Keratinocyte (primary cell): ENCODE measurements around the gene TBC1D5. TPM values are rescaled to one million over a fixed set of nuclear protein-coding genes. Genes with fewer than 3 reads are reported as not detected.
A peak's percentile ranks its signal among the peaks of the same experiment; 100 is the strongest.

Source experiments
- DNase-seq: peaks from one replicate; pipeline ENCODE4 v3.0.0-alpha.2; 2011; ENCODE audit warnings: low read depth, missing footprints, low spot score
- FAIRE-seq: peaks from 2 replicates; lab custom pipeline; 2011; peaks lifted over from hg19 to GRCh38; lab: Jason Lieb, UNC
- H2AFZ ChIP-seq: 2 replicates; pipeline ENCODE4 v1.6.0; 2012; ENCODE audit warnings: low read length, control low read depth, inconsistent platforms; ENCODE audit not compliant: control insufficient read depth
- H3K27ac ChIP-seq: 2 replicates; pipeline ENCODE4 v1.5.1; 2011; ENCODE audit warnings: low read length; ENCODE audit not compliant: control insufficient read depth, insufficient read depth
- H3K27me3 ChIP-seq: 3 replicates; pipeline ENCODE4 v1.6.0; 2011; ENCODE audit warnings: low read length; ENCODE audit not compliant: control insufficient read depth, insufficient read depth; ENCODE audit errors: extremely low read depth
- H3K36me3 ChIP-seq, 2 experiments: 2 replicates in 1 of 2; 3 replicates in 1 of 2; pipeline ENCODE4 v1.5.1; 2011; ENCODE audit warnings: low read length in 2 of 2, mild to moderate bottlenecking in 1 of 2; ENCODE audit not compliant: control insufficient read depth in 2 of 2, insufficient read depth in 2 of 2; ENCODE audit errors: extremely low read depth in 1 of 2
- H3K4me1 ChIP-seq: 3 replicates; pipeline ENCODE4 v1.5.1; 2011; ENCODE audit warnings: low read length; ENCODE audit not compliant: control insufficient read depth, insufficient read depth; ENCODE audit errors: extremely low read depth
- H3K4me2 ChIP-seq: 3 replicates; pipeline ENCODE4 v1.6.0; 2011; ENCODE audit warnings: low read depth, low read length; ENCODE audit not compliant: control insufficient read depth, insufficient read depth; ENCODE audit errors: extremely low read depth
- H3K4me3 ChIP-seq, 3 experiments: fragments of 200-600 bp in 1 of 3; sonication (generic) in 1 of 3; 2 replicates in 2 of 3; 3 replicates in 1 of 3; pipeline ENCODE4 v1.5.1; 2011 to 2016; ENCODE audit warnings: low read length in 3 of 3, mild to moderate bottlenecking in 3 of 3, control low read depth in 2 of 3, inconsistent platforms in 1 of 3, low read depth in 1 of 3, mixed read lengths in 1 of 3, mixed run types in 1 of 3, moderate library complexity in 1 of 3; ENCODE audit not compliant: control insufficient read depth in 2 of 3, insufficient read depth in 2 of 3; ENCODE audit errors: extremely low read depth in 1 of 3
- H3K79me2 ChIP-seq: 2 replicates; pipeline ENCODE4 v1.6.0; 2012; ENCODE audit warnings: low read length; ENCODE audit not compliant: control insufficient read depth, insufficient read depth
- H3K9ac ChIP-seq: 3 replicates; pipeline ENCODE4 v1.6.0; 2011; ENCODE audit warnings: low read length; ENCODE audit not compliant: control insufficient read depth, insufficient read depth; ENCODE audit errors: extremely low read depth
- H3K9me1 ChIP-seq: 3 replicates; pipeline ENCODE4 v1.6.0; 2011; ENCODE audit warnings: low read length; ENCODE audit not compliant: control insufficient read depth, insufficient read depth; ENCODE audit errors: extremely low read depth
- H3K9me3 ChIP-seq: 2 replicates; pipeline ENCODE4 v1.5.1; 2012; ENCODE audit warnings: low read depth, low read length; ENCODE audit not compliant: control insufficient read depth
- H4K20me1 ChIP-seq: 3 replicates; pipeline ENCODE4 v1.6.0; 2011; ENCODE audit warnings: low read length; ENCODE audit not compliant: control insufficient read depth, insufficient read depth; ENCODE audit errors: extremely low read depth
- EZH2 ChIP-seq: IDR thresholded peaks from one replicate; pipeline ENCODE4 v1.6.1; 2012; ENCODE audit warnings: inconsistent platforms, mild to moderate bottlenecking, low read length, moderate library complexity
- dilution Hi-C: fragments of 300-500 bp; cut with MboI; formaldehyde crosslinking; loops from one replicate; pipeline ENCODE4 v1.7.0; 2020; ENCODE audit warnings: low sequenced_read_pairs; ENCODE audit not compliant: extremely low pct_ligation_motif_present
- polyA plus RNA-seq, 5 experiments: library from polyadenylated mRNA; depleted of rRNA in 3 of 5; stranded (reverse) in 3 of 5; stranded (forward) in 1 of 5; unstranded in 1 of 5; fragments of >200 nt; gene quantifications; 1 replicate in 1 of 5; 2 replicates in 3 of 5; 3 replicates in 1 of 5; pipeline versions ENCODE4 v1.2.1 to v1.2.3, GENCODE V29; 2011 to 2012; ENCODE audit warnings: missing spikeins in 2 of 5, low read depth in 1 of 5, low replicate concordance in 1 of 5
- TF ChIP-seq, protein P1 (sequence below), 3 experiments: IDR thresholded peaks in 1 of 3; conservative IDR thresholded peaks in 1 of 3; optimal IDR thresholded peaks in 1 of 3; 2 replicates in 2 of 3; 3 replicates in 1 of 3; pipeline versions ENCODE3 to v1.5.1; 2011; ENCODE audit warnings: low read length in 3 of 3, mild to moderate bottlenecking in 3 of 3, moderate library complexity in 2 of 3, control low read depth in 1 of 3, inconsistent platforms in 1 of 3; ENCODE audit not compliant: insufficient read depth in 2 of 3; ENCODE audit errors: extremely low read depth in 1 of 3

Gene TBC1D5
- polyA plus RNA-seq, 1 donor (not counting 4 experiments of a cell fraction or from before 2014, with no cell fraction given) = 25.8 TPM

DNA sequence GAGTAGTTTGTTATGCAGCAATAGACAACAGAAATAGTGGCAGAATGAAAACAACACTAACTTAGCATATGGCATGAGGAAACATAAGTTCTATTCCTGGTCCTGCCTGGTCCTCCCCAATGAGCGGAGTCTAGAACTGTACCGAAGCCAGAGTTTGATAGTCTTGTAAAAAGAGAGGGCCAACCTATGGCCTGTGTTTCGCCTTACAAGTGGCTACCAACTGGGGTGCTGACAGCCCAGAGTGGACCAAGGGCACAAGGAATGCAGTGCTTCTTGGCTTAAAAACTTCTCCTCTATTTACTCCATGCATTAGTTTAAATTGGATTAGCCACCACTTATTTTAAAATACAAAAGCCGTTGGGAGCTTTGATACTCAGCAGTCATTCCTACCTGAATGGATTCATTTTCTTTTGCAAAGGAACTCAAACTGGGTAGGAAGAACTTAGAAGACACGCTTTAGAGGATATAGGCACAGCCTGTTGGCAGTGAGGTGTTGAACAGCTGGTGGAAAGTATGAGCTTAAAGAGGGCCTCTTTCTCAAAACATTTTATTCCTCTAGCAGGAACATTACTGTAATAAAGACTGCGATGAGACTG, 554.7 kb downstream of the TBC1D5 start:
- Histone ChIP-seq H3K27me3 (no peaks in the 10 kb centered on the region), H3K27ac (no peak overlapping the region), H3K9ac (no peak overlapping the region), H3K79me2 (no peaks in the 10 kb centered on the region), H3K9me3 (no peaks in the 10 kb centered on the region), H3K4me1 (peaks cover 5% of the 10 kb centered on the region), H3K4me2 (no peak overlapping the region), H3K36me3 (no peaks in the 10 kb centered on the region), H3K9me1 (no peaks in the 10 kb centered on the region), H4K20me1 (no peaks in the 10 kb centered on the region), H3K4me3 (no peak overlapping the region), H2AFZ (no peak overlapping the region)
- DNase-seq = no peak
- FAIRE-seq = no peak
- dilution Hi-C loops = no loop called here
- TF ChIP-seq, protein P1, sequence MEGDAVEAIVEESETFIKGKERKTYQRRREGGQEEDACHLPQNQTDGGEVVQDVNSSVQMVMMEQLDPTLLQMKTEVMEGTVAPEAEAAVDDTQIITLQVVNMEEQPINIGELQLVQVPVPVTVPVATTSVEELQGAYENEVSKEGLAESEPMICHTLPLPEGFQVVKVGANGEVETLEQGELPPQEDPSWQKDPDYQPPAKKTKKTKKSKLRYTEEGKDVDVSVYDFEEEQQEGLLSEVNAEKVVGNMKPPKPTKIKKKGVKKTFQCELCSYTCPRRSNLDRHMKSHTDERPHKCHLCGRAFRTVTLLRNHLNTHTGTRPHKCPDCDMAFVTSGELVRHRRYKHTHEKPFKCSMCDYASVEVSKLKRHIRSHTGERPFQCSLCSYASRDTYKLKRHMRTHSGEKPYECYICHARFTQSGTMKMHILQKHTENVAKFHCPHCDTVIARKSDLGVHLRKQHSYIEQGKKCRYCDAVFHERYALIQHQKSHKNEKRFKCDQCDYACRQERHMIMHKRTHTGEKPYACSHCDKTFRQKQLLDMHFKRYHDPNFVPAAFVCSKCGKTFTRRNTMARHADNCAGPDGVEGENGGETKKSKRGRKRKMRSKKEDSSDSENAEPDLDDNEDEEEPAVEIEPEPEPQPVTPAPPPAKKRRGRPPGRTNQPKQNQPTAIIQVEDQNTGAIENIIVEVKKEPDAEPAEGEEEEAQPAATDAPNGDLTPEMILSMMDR (optimal IDR thresholded peaks at IDR 0.05 in 1 of 3, IDR thresholded peaks at IDR 0.05 in 1 of 3, conservative IDR thresholded peaks at IDR 0.05 in 1 of 3; ENCODE audit: extremely low read depth in 1 of 3, insufficient read depth in 2 of 3, low read length in 3 of 3) = no peak
- no peak for TF ChIP-seq EZH2

- no peak overlapping the region for H3K4me2 ChIP-seq
- H3K27me3 ChIP-seq = no peaks in the 10 kb centered on the region
- no peaks in the 10 kb centered on the region for H3K79me2 ChIP-seq
- H3K9me1 ChIP-seq = no peaks in the 10 kb centered on the region
- H3K4me1 ChIP-seq = peaks cover 5% of the 10 kb centered on the region
- H3K36me3 ChIP-seq = no peaks in the 10 kb centered on the region
- DNase-seq = peak; percentile 36
- TF ChIP-seq, protein P1 (optimal IDR thresholded peaks at IDR 0.05 in 1 of 3, IDR thresholded peaks at IDR 0.05 in 1 of 3, conservative IDR thresholded peaks at IDR 0.05 in 1 of 3; ENCODE audit: extremely low read depth in 1 of 3, insufficient read depth in 2 of 3, low read length in 3 of 3) = no peak
- TF ChIP-seq EZH2 = no peak
- H4K20me1 ChIP-seq = no peaks in the 10 kb centered on the region
- peak; percentile 65 for FAIRE-seq
- H2AFZ ChIP-seq = no peak overlapping the region
- no peak overlapping the region for H3K9ac ChIP-seq
- no peaks in the 10 kb centered on the region for H3K9me3 ChIP-seq
- no peak overlapping the region for H3K27ac ChIP-seq
- no peak overlapping the region for H3K4me3 ChIP-seq
- dilution Hi-C loops = no loop called here
Measured at GRCh38 chr3:17183951-17184550, 558.4 kb downstream of the TBC1D5 start.
